OCI-LY3 (cell line): Measurements from ENCODE around the gene ZNG1B.
"Not testable (repeated sequence)": the region's sequence is repeated elsewhere in the genome, so short reads cannot be mapped to it uniquely, and the experiment has no call there.

Experiments used
- CTCF ChIP-seq: fragments of 200-600, 300-600 bp; sonication (generic); IDR thresholded peaks from 2 replicates; pipeline ENCODE4 v1.5.1; 2014; ENCODE audit warnings: antibody characterized with exemption, low read length, low read depth
- EZH2phosphoT487 ChIP-seq: fragments of 200-600 bp; shearing (Covaris generic); IDR thresholded peaks from 2 replicates; pipeline ENCODE4 v1.6.1; 2018; ENCODE audit warnings: antibody characterized with exemption, mixed run types, low read depth

- not testable (repeated sequence) for TF ChIP-seq CTCF, EZH2phosphoT487
Measured at GRCh38 chr2:113540834-113541203, 103.3 kb downstream of the ZNG1B start.
